HG02943 (cell line): Measurements from ENCODE around the gene ANKRD24.
"Not testable (repeated sequence)": the region's sequence is repeated elsewhere in the genome, so short reads cannot be mapped to it uniquely, and the experiment has no call there.

Experiments
- ATAC-seq: cut with Tn5 transposase; IDR thresholded peaks from one replicate; pipeline ENCODE4 v1.9.1; 2021; ENCODE audit warnings: mild to moderate bottlenecking, low read depth, moderate library complexity; ENCODE audit not compliant: unreplicated experiment

ANKRD24 gene

GRCh38 chr19:4197625-4198466 lies 15.4 kb downstream of the ANKRD24 start:
- no peak for ATAC-seq

DNA sequence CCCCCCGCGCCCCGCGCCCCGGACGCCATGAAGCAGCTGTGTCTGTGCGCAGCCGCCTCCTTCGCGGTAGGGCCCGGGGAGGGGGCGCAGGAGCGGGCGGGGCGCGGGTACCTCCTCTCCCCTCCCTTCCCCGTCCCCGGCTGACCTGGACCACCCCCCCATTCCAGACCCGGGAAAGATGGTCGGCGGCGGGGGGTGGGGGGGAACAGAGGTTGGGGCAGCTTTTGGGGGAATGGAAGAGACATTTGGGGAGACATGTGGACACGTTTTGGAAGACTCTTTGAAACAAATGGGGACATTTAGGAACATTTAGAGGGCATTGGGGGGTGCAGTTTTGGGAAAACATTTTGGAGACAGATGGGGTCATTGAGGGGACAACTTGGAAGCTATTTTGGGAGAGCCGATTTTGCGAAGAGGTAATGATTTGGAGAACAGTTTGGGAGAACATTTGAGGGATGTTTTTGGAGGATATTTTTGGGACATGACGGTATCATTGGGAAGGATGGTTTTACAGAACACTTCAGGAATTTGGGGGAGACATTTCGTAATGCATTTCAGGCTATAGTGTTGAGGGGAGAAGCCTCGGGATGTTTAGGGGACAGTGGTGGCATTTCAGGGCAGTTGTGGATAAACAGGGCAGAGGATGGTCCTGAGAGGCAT lies 16.1 kb downstream of the ANKRD24 start:
- ATAC-seq: no peak

DNA sequence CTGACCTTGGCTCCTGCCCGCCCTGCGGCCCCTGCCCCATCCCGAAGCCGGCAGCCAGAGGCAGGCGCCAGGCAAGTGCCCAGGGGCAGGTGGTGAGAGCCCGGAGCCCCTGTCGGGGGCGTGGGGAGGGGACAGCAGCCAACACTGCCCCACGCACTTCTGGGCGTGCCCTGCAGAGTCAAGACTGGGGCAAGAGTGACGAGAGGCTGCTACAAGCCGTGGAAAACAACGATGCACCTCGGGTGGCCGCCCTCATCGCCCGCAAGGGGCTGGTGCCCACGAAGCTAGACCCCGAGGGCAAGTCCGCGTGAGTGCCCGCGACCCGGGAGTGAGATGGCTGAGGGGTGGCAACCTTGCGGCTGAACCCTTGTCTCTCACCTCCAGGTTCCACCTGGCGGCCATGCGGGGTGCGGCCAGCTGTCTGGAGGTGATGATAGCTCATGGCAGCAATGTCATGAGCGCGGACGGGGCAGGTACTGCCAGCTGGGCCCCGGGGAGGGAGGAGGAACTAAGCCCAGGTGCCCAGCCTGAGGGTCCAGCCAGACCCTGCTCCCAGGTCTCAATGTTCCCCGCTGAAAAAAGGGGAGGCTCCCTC lies 17.3 kb downstream of the ANKRD24 start:
- no peak for ATAC-seq

DNA sequence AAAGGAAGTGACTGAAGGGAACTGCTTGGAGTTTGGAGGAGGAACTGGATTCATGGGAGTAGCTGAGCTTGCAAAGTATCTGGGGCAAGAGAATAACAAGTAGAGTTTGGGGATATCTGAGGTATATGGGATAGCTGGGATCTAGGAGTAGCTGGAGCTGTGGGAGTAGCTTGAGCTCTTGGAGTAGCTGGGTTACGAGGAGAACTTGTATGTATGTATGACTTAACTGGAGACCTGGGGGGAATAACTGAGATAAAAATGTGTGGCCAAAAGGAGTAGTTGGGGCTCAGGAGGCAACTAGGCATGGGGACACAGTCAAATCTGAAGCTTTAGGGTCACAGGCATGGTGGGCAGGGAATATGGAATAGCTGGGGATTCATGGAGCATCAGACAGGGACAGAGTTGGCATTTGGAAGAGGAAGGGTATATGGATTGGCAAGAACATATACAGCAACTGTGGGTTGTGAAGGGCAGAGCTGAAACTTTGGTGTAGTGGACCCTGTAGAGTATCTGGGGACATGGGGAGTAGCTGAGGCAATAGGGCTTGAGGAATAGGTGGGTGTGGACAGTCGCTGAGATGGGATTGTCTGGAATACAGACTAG lies 18.6 kb downstream of the ANKRD24 start:
- ATAC-seq: no peak

GRCh38 chr19:4201798-4202197 lies 19.3 kb downstream of the ANKRD24 start:
- ATAC-seq: no peak

- ATAC-seq: no peak
Observed at GRCh38 chr19:4206818-4207484, 24.5 kb downstream of the ANKRD24 start.

- ATAC-seq: no peak
Observed at GRCh38 chr19:4208385-4209094, 26.1 kb downstream of the ANKRD24 start.

DNA sequence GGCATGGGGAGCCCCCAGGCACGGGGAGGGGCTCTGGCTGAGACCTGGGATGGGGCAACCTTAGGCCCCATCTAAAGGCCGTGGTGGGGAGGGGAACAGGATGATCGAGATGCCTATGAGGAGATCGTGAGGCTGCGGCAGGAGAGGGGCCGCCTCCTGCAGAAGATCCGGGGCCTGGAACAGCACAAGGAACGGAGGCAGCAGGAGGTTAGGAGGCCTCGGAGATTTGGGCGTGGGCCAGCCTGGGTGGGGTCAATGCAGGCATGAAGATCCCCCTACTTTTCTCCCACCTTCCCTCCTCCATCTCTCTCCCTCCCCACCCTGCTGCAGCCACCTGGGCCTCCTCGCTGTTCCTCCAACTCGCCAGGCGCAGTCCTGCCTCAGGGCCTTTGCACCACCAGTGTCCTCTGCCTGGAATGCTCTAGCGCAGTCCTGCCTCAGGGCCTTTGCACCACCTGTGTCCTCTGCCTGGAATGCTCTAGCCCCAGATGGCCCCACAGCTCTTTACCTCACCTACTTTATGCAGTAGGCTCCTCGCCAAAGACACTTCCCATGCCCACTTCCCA lies 27.8 kb downstream of the ANKRD24 start:
- ATAC-seq: no peak

GRCh38 chr19:4213116-4213515 lies 30.6 kb downstream of the ANKRD24 start:
- no peak for ATAC-seq

GRCh38 chr19:4215807-4216206 lies 33.3 kb downstream of the ANKRD24 start:
- ATAC-seq: no peak

- no peak for ATAC-seq
Observed at GRCh38 chr19:4216846-4217245, 34.4 kb downstream of the ANKRD24 start.

- ATAC-seq: no peak
Observed at GRCh38 chr19:4217429-4218264, 35.2 kb downstream of the ANKRD24 start.

GRCh38 chr19:4218523-4218922 lies 36.0 kb downstream of the ANKRD24 start:
- not testable (repeated sequence) for ATAC-seq

DNA sequence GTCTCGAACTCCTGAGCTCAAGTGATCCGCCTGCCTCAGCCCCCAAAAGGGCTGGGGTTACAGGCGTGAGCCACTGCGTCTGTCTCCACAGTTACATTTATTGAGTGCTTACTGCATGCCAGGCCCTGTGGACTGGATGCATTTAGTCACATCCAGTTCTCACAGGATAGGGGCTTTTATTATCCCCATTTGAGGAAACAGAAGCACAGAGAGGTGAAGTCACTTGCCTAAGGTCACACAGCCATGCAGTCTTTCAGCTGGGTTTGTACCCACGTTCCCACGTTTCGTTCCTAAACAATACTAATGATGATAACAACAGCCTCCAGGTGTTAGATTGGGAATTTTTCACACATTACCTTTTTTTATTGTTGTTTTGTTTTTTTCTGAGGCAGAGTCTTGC lies 37.7 kb downstream of the ANKRD24 start:
- no peak for ATAC-seq

DNA sequence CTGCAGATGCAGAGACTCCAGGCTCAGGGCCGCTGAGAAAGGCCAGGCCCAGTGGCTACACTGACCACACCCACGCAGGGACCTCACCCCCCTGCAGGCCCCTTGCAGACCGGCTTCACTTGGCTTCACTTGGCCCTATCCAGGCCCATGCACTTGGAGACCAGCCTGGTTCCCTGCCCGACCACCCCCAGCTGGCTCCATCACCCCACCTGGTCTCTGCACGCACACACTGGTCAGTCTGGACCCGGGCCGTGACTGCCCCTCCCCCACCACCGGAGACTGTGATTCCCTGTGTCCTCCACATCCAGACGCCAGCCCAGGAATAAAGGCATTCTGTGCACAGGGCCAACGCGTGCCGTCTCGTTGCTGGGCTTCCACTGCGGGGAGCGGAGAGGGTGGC lies 42.0 kb downstream of the ANKRD24 start:
- no peak for ATAC-seq

GRCh38 chr19:4225885-4226284 lies 43.4 kb downstream of the ANKRD24 start:
- no peak for ATAC-seq

- ATAC-seq: no peak
Observed at GRCh38 chr19:4227771-4228170, 45.3 kb downstream of the ANKRD24 start.

- no peak for ATAC-seq
Observed at GRCh38 chr19:4228765-4229178, 46.3 kb downstream of the ANKRD24 start.
